GM21576 (cell line): ENCODE results near the gene UBR2.
"Not testable (repeated sequence)": the region's sequence is repeated elsewhere in the genome, so short reads cannot be mapped to it uniquely, and the experiment has no call there.

Experiments used
- ATAC-seq: cut with Tn5 transposase; IDR thresholded peaks from one replicate; pipeline ENCODE4 v1.9.1; 2021; ENCODE audit warnings: mild to moderate bottlenecking, moderate library complexity; ENCODE audit not compliant: unreplicated experiment

Gene UBR2

GRCh38 chr6:42690872-42691271, 127.0 kb downstream of the UBR2 start:
- ATAC-seq: no peak

DNA sequence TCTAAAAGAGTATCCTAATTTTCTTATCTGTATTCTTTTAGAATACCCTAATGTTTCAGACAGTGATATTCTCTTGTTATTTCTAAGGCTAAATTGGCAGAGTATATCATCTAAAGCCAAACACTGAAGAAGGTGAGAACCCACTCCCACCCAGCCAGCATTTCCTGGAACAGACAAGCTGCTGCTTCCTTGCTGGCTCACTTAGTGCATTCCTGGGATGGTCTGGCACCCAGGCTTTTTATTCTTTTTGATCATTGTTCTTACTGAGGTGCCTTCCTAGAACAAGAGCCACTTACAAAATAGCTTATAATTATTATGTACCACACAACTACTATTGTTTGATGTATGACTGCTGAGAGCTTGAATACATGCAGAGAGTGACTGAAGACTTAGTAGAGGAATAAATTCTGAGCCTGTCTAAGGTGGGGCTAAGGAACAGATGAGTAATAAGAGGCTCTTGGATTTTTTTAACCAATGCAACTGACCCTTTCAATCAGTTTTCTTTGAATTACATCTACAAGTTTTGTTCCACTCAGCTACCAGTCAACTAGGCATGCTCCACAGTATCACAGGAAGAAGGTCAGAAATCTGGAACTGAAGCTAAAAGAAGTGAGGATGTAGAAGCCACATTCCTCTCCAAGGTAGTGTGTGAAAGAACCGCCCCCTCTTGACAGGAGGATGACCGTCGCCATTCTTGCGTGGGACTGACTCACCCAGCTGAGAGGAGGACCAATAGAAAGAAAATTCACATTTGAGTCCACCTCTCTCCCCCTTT, 128.5 kb downstream of the UBR2 start:
- ATAC-seq: no peak

- no peak for ATAC-seq
Measured at GRCh38 chr6:42693725-42694323, 130.0 kb downstream of the UBR2 start.

DNA sequence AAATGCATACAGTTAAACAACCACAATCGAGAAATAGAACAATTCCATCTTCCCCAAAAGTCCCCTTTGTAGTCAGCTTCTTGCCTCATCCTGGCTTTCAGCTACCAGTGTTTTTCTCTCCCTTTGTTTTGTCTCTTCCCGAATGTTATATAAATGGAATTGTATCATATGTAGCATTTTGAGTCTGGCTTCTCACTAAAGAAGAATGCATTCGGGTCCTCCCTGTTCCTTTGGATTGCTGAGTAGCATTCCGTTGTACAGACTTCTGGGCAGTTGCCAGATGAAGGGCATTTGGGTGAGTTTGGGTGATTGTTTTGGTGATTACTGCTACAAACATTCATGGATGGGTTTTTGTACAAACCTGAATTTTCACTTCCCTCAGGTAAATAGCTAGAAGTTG, 130.8 kb downstream of the UBR2 start:
- no peak for ATAC-seq

DNA sequence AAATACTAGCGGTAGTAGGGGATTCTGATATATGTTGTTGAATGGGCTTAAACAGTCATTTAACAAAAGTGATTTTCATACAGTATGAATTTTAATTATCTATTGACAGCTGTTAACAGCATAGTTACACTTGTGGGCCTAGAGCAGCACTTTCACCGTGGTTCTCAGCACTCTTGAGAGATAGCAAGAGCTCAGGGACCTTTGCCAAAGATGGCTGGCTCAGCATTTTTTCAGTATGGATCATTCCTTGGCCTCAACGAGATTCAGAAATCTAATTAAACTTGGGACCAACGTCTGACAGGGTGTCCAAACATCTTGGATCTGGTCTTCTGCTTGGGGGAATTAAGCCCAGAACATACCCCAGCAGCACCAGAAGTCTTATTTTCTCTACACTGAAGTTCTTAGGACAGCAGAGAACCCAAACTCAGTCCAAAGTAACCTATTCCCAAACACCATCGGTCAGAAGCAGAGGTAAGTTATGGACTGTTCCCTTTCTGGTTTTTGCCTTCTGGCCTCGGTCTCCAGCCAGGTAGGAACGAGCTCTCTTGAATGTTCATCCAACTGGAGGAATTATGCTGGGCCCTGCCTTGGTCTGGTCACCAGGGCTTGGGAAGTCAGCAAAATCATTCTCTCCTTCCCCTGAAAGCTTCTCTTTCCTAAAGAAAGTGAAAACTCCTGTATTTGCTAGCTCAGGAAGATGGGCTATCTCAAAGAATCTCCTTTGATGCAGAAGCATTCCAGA, 132.9 kb downstream of the UBR2 start:
- no peak for ATAC-seq

DNA sequence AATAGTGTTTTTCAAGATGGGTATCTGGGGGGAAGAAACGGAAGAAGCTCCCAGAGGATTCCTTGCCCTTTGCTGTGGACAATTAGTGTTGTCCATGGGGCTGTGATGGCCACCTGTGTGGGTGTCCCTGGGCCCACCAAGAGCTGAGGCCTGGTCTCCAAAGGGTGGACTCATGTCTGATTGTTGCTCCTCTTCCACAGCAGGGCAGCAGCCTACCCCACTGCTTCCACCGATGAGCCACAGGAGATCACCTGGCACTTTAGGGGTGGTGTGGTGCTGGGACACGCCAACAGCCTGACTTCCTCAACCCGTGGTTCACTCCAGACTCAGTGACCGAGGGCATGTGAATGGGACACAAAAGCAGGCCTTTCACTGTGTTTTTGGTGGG, 133.4 kb downstream of the UBR2 start:
- no peak for ATAC-seq

GRCh38 chr6:42698217-42698616, 134.4 kb downstream of the UBR2 start:
- ATAC-seq: no peak

DNA sequence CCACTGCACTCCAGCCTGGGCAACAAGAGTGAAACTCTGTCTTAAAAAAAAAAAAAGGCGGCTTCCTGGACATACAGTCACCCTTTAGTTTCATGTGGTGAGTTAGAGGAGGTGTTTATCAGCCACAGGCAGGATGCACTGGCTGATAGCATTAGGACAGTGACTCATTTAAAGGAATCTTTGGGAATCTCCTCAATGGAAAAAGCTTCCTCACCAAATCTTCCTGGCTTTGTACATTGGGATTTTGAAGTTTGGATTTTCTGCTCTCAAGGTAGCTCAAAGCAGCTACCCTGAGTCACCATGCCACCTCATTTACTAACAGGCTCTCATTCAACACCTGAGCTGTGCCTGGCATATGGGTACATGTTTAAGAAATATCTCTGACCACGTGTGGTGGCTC, 138.4 kb downstream of the UBR2 start:
- ATAC-seq: no peak

DNA sequence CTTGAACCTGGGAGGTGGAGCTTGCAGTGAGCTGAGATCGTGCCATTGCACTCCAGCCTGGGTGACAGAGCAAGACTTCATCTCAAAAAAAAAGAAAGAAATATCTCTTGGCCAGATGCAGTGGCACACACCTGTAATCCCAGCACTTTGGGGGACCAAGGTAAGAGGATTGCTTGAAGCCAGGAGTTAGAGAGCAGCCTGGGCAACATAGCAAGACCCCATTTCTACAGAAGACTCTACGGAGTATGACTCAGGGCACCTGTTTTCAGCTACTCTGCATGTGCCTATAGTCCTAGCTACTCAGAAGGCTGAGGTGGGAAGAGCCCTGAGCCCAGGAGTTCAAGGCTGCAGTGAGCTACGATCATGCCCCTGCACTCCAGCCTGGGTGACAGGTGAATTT, 139.0 kb downstream of the UBR2 start:
- not testable (repeated sequence) for ATAC-seq

- ATAC-seq: no peak
Measured at GRCh38 chr6:42704251-42704936, 140.6 kb downstream of the UBR2 start.

- ATAC-seq: no peak
Measured at GRCh38 chr6:42704937-42705374, 141.1 kb downstream of the UBR2 start.

- ATAC-seq: no peak
Measured at GRCh38 chr6:42707595-42707994, 143.8 kb downstream of the UBR2 start.

DNA sequence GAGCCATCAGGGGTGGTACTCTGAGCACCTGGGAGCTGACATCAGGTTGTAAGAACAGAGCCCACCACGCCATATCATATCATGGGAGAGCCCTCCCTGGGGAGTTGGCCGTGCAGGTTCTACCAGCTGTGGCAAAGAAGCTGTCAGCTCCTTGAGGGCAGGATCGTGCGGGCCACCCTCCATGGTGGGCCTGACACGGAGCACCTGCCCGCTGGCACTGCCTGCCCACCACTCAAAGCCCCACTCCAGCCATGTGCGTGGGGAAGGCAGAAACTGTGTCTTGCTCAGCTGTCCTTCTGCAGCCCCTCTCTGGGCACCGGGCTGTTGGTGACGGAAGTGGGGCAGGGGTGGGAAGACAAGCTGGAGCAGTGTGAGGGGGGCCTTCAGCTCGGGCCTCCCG, 144.3 kb downstream of the UBR2 start:
- ATAC-seq: no peak

DNA sequence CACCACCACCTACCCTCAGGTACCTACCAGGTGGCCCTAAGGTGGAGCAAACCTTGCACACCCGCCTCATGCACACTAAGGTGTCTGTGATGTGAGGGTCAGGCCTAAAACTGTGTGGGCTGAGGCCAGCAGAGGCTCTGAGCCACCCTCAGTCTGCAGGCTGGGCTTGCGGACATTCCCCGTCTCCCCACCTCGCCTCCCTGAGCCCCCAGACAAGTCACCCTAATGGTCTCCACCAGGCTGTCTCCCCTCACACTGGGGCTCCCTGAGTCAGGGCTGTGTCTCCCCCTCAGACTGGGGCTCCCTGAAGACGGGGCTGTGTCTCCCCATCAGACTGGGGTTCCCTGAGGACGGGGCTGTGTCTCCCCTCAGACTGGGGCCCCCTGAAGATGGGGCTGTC, 146.0 kb downstream of the UBR2 start:
- no peak for ATAC-seq

- ATAC-seq: no peak
Measured at GRCh38 chr6:42710316-42710715, 146.5 kb downstream of the UBR2 start.

GRCh38 chr6:42711930-42712329, 148.1 kb downstream of the UBR2 start:
- no peak for ATAC-seq

- ATAC-seq: no peak
Measured at GRCh38 chr6:42714098-42714761, 150.4 kb downstream of the UBR2 start.

- ATAC-seq: no peak
Measured at GRCh38 chr6:42715871-42716270, 152.0 kb downstream of the UBR2 start.

DNA sequence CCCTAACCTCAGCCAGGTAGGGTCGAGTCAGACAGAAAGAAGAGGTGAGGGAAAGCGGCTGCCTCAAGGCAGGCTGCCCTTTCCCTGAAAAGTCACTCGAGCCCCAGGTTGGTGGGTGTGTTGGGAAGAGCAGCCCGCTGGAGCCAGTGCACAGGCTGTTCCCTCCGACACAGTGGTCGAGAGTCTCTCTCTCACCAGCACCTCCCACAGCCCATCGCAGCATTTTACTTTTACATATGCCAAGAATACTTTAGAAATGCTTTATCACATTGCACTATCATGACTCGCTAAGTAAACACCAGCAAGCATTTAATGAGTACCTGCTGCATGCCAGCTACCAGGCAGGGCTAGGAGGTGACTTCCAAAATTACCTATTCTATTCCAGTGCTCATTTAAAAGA, 156.9 kb downstream of the UBR2 start:
- ATAC-seq: no peak

DNA sequence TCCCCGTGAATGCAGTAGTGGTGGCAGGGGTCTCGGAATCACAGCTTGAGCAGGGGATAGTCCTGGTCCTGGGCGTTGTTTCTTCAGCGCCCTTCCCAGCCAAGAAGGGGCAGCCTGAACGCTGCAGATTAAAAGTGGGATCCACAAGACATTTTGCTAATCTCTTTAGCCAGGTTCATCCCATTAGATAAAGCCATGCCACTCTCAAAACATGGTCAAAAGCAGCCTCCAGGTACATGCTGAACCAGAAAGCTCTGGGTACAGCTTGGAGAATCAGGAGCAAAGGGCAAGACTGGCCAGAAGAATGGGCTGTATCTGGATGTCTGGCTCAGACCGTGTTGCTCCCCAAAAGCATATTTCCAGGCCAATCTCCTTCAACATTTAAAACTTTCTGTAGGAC, 158.7 kb downstream of the UBR2 start, which contains the start of gene PRPH2:
PRPH2 (minus strand) TSS at position 101 of the 400 bp plus-strand sequence. CDS start 263 bp downstream, outside the sequence.
- no peak for ATAC-seq

GRCh38 chr6:42724825-42725224, 161.0 kb downstream of the UBR2 start:
- no peak for ATAC-seq
